ENCODE data around the gene KLHL13. TPM values are rescaled to one million over a fixed set of nuclear protein-coding genes. Genes with fewer than 3 reads are reported as not detected.

Gene KLHL13
- total RNA-seq, 1 donor: 13.8 TPM

DNA sequence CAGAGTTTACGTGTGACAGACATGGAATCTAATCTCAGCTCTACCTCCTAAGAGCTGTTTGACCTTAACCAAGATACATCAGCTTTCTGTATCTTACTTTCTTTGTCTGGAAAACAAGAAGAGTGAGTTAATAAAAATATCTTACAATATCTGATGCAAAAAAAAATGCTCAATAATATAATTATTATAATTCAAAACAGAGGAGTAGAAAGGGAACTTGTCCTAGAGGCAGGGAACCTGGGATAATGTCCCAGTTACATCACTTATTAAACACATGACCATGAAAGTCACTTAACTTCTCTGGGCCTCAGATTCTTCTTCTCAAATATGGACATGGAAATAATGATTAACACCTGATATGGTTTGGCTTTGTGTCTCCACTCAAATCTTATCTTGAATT, 256.1 kb downstream of the KLHL13 start:
- TF ChIP-seq, protein P1, sequence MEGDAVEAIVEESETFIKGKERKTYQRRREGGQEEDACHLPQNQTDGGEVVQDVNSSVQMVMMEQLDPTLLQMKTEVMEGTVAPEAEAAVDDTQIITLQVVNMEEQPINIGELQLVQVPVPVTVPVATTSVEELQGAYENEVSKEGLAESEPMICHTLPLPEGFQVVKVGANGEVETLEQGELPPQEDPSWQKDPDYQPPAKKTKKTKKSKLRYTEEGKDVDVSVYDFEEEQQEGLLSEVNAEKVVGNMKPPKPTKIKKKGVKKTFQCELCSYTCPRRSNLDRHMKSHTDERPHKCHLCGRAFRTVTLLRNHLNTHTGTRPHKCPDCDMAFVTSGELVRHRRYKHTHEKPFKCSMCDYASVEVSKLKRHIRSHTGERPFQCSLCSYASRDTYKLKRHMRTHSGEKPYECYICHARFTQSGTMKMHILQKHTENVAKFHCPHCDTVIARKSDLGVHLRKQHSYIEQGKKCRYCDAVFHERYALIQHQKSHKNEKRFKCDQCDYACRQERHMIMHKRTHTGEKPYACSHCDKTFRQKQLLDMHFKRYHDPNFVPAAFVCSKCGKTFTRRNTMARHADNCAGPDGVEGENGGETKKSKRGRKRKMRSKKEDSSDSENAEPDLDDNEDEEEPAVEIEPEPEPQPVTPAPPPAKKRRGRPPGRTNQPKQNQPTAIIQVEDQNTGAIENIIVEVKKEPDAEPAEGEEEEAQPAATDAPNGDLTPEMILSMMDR (IDR thresholded peaks at IDR 0.05; ENCODE audit: extremely low read depth, low read depth, low read length): no peak
- no peaks in the 10 kb centered on the region for H3K27me3 ChIP-seq (ENCODE audit: insufficient read depth, low read length)
- no peak for DNase-seq (ENCODE audit: insufficient read length, low spot score, missing footprints)
- no peak overlapping the region for H3K4me2 ChIP-seq (ENCODE audit: insufficient read depth, low read length)
- H3K9me3 ChIP-seq (ENCODE audit: low read depth, low read length): no peaks in the 10 kb centered on the region
- H2AFZ ChIP-seq (ENCODE audit: low read length): no peak overlapping the region
- H4K20me1 ChIP-seq (ENCODE audit: insufficient read depth, low read length): no peaks in the 10 kb centered on the region
- H3K27ac ChIP-seq (ENCODE audit: low read depth, low read length): no peak overlapping the region
- no peaks in the 10 kb centered on the region for H3K36me3 ChIP-seq (ENCODE audit: insufficient read depth, low read length)
- no peak overlapping the region for H3K4me3 ChIP-seq (ENCODE audit: insufficient read depth, low read length)
- no peaks in the 10 kb centered on the region for H3K79me2 ChIP-seq (ENCODE audit: insufficient read depth, low read length)
- no peaks in the 10 kb centered on the region for H3K4me1 ChIP-seq (ENCODE audit: insufficient read depth, low read length)

DNA sequence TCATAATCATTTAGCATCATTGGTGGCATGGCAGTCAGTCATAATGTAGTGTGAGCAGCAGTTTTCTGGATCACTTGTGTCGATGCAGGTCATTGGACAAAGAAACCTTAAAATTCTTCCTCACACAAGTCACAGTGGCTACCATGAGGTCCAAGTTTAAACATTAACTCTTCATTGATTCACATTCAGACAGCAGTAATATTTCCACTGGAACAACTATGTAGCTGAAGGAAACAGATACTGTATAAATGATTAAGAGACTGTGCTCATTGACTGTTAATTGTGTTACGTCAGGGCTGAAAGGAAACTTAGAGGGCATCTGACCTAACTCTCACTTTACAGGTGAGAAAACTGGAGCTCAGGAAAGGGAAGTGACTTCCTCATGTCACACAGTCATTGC, 261.8 kb downstream of the KLHL13 start:
- no peaks in the 10 kb centered on the region for H4K20me1 ChIP-seq (ENCODE audit: insufficient read depth, low read length)
- no peaks in the 10 kb centered on the region for H3K36me3 ChIP-seq (ENCODE audit: insufficient read depth, low read length)
- TF ChIP-seq, protein P1 (IDR thresholded peaks at IDR 0.05; ENCODE audit: extremely low read depth, low read depth, low read length): no peak
- no peak for DNase-seq (ENCODE audit: insufficient read length, low spot score, missing footprints)
- H3K4me1 ChIP-seq (ENCODE audit: insufficient read depth, low read length): no peaks in the 10 kb centered on the region
- no peaks in the 10 kb centered on the region for H3K79me2 ChIP-seq (ENCODE audit: insufficient read depth, low read length)
- no peak overlapping the region for H3K4me2 ChIP-seq (ENCODE audit: insufficient read depth, low read length)
- no peaks in the 10 kb centered on the region for H3K27me3 ChIP-seq (ENCODE audit: insufficient read depth, low read length)
- no peak overlapping the region for H3K27ac ChIP-seq (ENCODE audit: low read depth, low read length)
- H3K9me3 ChIP-seq (ENCODE audit: low read depth, low read length): no peaks in the 10 kb centered on the region
- no peak overlapping the region for H2AFZ ChIP-seq (ENCODE audit: low read length)
- no peak overlapping the region for H3K4me3 ChIP-seq (ENCODE audit: insufficient read depth, low read length)

DNA sequence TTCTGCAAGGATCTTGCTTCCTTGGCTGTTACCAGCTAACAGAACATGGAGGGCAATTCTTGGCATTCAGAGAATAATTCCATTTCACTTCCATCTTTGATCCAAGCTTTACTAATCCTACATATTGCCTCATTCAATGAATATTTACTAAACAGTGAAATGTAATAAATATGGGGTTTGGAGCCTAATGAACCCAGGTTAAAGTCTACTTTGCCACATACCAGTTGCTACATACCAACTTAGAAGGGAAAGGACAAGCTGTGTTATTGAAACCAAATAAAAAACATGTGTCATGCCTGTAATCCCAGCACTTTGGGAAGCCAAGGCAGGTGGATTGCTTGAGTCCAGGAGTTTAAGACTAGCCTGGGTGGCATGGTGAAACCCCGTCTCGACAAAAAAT, 265.6 kb downstream of the KLHL13 start:
- Histone ChIP-seq H3K27ac (ENCODE audit: low read depth, low read length) (no peak overlapping the region), H3K9me3 (ENCODE audit: low read depth, low read length) (no peaks in the 10 kb centered on the region), H2AFZ (ENCODE audit: low read length) (no peak overlapping the region), H3K79me2 (ENCODE audit: insufficient read depth, low read length) (no peaks in the 10 kb centered on the region), H3K4me1 (ENCODE audit: insufficient read depth, low read length) (no peaks in the 10 kb centered on the region), H3K4me2 (ENCODE audit: insufficient read depth, low read length) (no peak overlapping the region), H3K36me3 (ENCODE audit: insufficient read depth, low read length) (no peaks in the 10 kb centered on the region), H3K4me3 (ENCODE audit: insufficient read depth, low read length) (no peak overlapping the region), H4K20me1 (ENCODE audit: insufficient read depth, low read length) (no peaks in the 10 kb centered on the region), H3K27me3 (ENCODE audit: insufficient read depth, low read length) (no peaks in the 10 kb centered on the region)
- TF ChIP-seq, protein P1 (IDR thresholded peaks at IDR 0.05; ENCODE audit: extremely low read depth, low read depth, low read length): no peak
- no peak for DNase-seq (ENCODE audit: insufficient read length, low spot score, missing footprints)

Small RNA genes within 50 kb of the gene (small RNA-seq; reads per million reads assigned to genes)
- gene RF00019 (not detected), gene TUBB4BP3 (not detected)

Other genes starting within 250 kb of the KLHL13 start
- gene WDR44, start 229.3 kb upstream of the KLHL13 start, total RNA-seq: 21.0 and 21.8 TPM in 2 replicates

Data from osteoblast (primary cell).